ENCODE measurements around the gene STAMBPL1. TPM values are rescaled to one million over a fixed set of nuclear protein-coding genes. Genes with fewer than 3 reads are reported as not detected.

Gene STAMBPL1
- total and polyA plus RNA-seq, 11 donors = 1.0 to 6.3 (median 3.3) TPM

GRCh38 chr10:88861036-88861435, 19.0 kb upstream of the STAMBPL1 start:
- 0 to 99% (median 71%) methylated on average over 1 of the region's 1 CpG for WGBS, 4 donors
- peaks cover 0 to 22% (median 0%) of the 10 kb centered on the region in 12 donors for H3K4me1 ChIP-seq
- H3K9me3 ChIP-seq = no peaks in the 10 kb centered on the region
- peak overlapping the region in 1 of 12 donors; percentile 43 for H3K27ac ChIP-seq
- ATAC-seq = no peak
- no peaks in the 10 kb centered on the region for H3K27me3 ChIP-seq
- no peak overlapping the region for H3K4me3 ChIP-seq
- TF ChIP-seq CTCF (IDR thresholded peaks at IDR 0.05) (no peak), POLR2A (IDR thresholded peaks at IDR 0.05) (no peak)
- no peaks in the 10 kb centered on the region for H3K36me3 ChIP-seq
- DNase-seq = no peak
- intact Hi-C loops (cut with DNase I) = no loop called here

- no peak overlapping the region for H3K4me3 ChIP-seq
- H3K9me3 ChIP-seq = no peaks in the 10 kb centered on the region
- no peak overlapping the region for H3K27ac ChIP-seq
- no peaks in the 10 kb centered on the region for H3K36me3 ChIP-seq
- TF ChIP-seq POLR2A (IDR thresholded peaks at IDR 0.05) (no peak), CTCF (IDR thresholded peaks at IDR 0.05) (peak in 5 of 12 donors; percentile 19 to 32 (median 23))
- 88 to 94% (median 91%) methylated on average over 4 of the region's 4 CpGs for WGBS, 4 donors
- ATAC-seq (no peak), DNase-seq (no peak)
- H3K27me3 ChIP-seq = no peaks in the 10 kb centered on the region
- intact Hi-C loops (cut with DNase I) = no loop called here
- no peaks in the 10 kb centered on the region for H3K4me1 ChIP-seq
Measured at GRCh38 chr10:88865281-88865876, 14.7 kb upstream of the STAMBPL1 start.

GRCh38 chr10:88866454-88866853, 13.6 kb upstream of the STAMBPL1 start:
- TF ChIP-seq POLR2A (IDR thresholded peaks at IDR 0.05) (no peak), CTCF (IDR thresholded peaks at IDR 0.05) (no peak)
- no peak overlapping the region for H3K4me3 ChIP-seq
- no peaks in the 10 kb centered on the region for H3K27me3 ChIP-seq
- no peaks in the 10 kb centered on the region for H3K9me3 ChIP-seq
- no peak overlapping the region for H3K27ac ChIP-seq
- ATAC-seq = no peak
- intact Hi-C loops (cut with DNase I) = no loop called here
- no peaks in the 10 kb centered on the region for H3K36me3 ChIP-seq
- WGBS, 4 donors = 93 to 98% (median 97%) methylated on average over 2 of the region's 2 CpGs
- no peaks in the 10 kb centered on the region for H3K4me1 ChIP-seq
- DNase-seq = no peak

GRCh38 chr10:88870089-88870488, 10.0 kb upstream of the STAMBPL1 start:
- H3K27me3 ChIP-seq = peaks cover 0 to 2% (median 0%) of the 10 kb centered on the region in 9 donors
- no peak overlapping the region for H3K4me3 ChIP-seq
- H3K4me1 ChIP-seq = peaks cover 0 to 15% (median 0%) of the 10 kb centered on the region in 12 donors
- H3K9me3 ChIP-seq = no peaks in the 10 kb centered on the region
- DNase-seq (no peak), ATAC-seq (no peak)
- intact Hi-C loops (cut with DNase I) = no loop called here
- TF ChIP-seq POLR2A (IDR thresholded peaks at IDR 0.05) (no peak), CTCF (IDR thresholded peaks at IDR 0.05) (no peak)
- no peak overlapping the region for H3K27ac ChIP-seq
- H3K36me3 ChIP-seq = no peaks in the 10 kb centered on the region

All from heart left ventricle (tissue), 16 donors.